Common myeloid progenitor, CD34-positive (primary cell): ENCODE results near the gene ADARB2.
"Not testable (repeated sequence)": the region's sequence is repeated elsewhere in the genome, so short reads cannot be mapped to it uniquely, and the experiment has no call there.

Source experiments
- CTCF ChIA-PET: fragments of 350-600 bp; sonication (Branson Sonifier 250); formaldehyde crosslinking; loops from one replicate; lab custom pipeline; 2021; ENCODE audit warnings: antibody characterized with exemption; lab: Charles Lee
- POLR2A ChIA-PET: fragments of 350-600 bp; sonication (Branson Sonifier 250); formaldehyde crosslinking; loops from one replicate; lab custom pipeline; 2021; ENCODE audit warnings: antibody characterized with exemption; lab: Charles Lee
- DNase-seq, 3 donors: peaks; one replicate each; pipeline versions ENCODE4 v3.0.0 to v3.0.0-alpha.2; 2013
- H3K27ac ChIP-seq, 2 experiments: 1 replicate in 1 of 2; 2 replicates in 1 of 2; pipeline ENCODE4 v1.7.0; 2013; ENCODE audit warnings: inconsistent platforms in 2 of 2, low read length in 2 of 2, mild to moderate bottlenecking in 2 of 2, low read depth in 1 of 2, moderate library complexity in 1 of 2; ENCODE audit not compliant: severe bottlenecking in 2 of 2, insufficient read depth in 1 of 2, poor library complexity in 1 of 2
- H3K27me3 ChIP-seq, 5 experiments: replicated peaks in 2 of 5; 1 replicate in 3 of 5; 2 replicates in 2 of 5; pipeline versions ENCODE4 v1.6.1 to v1.7.0; 2013; ENCODE audit warnings: low read length in 4 of 5, mild to moderate bottlenecking in 2 of 5, moderate library complexity in 2 of 5, inconsistent platforms in 1 of 5; ENCODE audit not compliant: insufficient read depth in 5 of 5, control insufficient read depth in 4 of 5
- H3K36me3 ChIP-seq, 4 experiments: 1 replicate in 2 of 4; 2 replicates in 2 of 4; pipeline versions ENCODE4 v1.6.1 to v1.7.0; 2013; ENCODE audit warnings: low read length in 3 of 4, control low read depth in 1 of 4, mild to moderate bottlenecking in 1 of 4; ENCODE audit not compliant: control insufficient read depth in 4 of 4, insufficient read depth in 4 of 4
- H3K4me1 ChIP-seq, 4 experiments: 1 replicate in 3 of 4; 2 replicates in 1 of 4; pipeline versions ENCODE4 v1.6.1 to v1.7.1; 2013; ENCODE audit warnings: low read length in 3 of 4, mild to moderate bottlenecking in 3 of 4, control low read depth in 1 of 4, inconsistent platforms in 1 of 4, moderate library complexity in 1 of 4; ENCODE audit not compliant: control insufficient read depth in 4 of 4, insufficient read depth in 4 of 4; ENCODE audit errors: control extremely low read depth in 1 of 4
- H3K4me3 ChIP-seq, 7 experiments: 1 replicate in 4 of 7; 2 replicates in 3 of 7; pipeline versions ENCODE4 v1.5.1 to v1.7.0; 2013; ENCODE audit warnings: mild to moderate bottlenecking in 7 of 7, low read length in 6 of 7, moderate library complexity in 6 of 7, inconsistent platforms in 2 of 7, low read depth in 2 of 7, control low read depth in 1 of 7; ENCODE audit not compliant: insufficient read depth in 4 of 7, control insufficient read depth in 1 of 7; ENCODE audit errors: extremely low read depth in 1 of 7
- H3K9me3 ChIP-seq, 5 experiments: 1 replicate in 4 of 5; 2 replicates in 1 of 5; pipeline versions ENCODE4 v1.6.1 to v1.7.1; 2013; ENCODE audit warnings: low read length in 4 of 5, mild to moderate bottlenecking in 2 of 5, inconsistent platforms in 1 of 5, low read depth in 1 of 5, moderate library complexity in 1 of 5; ENCODE audit not compliant: control insufficient read depth in 4 of 5, insufficient read depth in 2 of 5; ENCODE audit errors: control extremely low read depth in 1 of 5
- WGBS: methylation state at CpG from one replicate; pipeline ENCODE4 v1.1.5; 2013; ENCODE audit not compliant: insufficient coverage; 5-methylcytosine and 5-hydroxymethylcytosine counted together

ADARB2 gene

DNA sequence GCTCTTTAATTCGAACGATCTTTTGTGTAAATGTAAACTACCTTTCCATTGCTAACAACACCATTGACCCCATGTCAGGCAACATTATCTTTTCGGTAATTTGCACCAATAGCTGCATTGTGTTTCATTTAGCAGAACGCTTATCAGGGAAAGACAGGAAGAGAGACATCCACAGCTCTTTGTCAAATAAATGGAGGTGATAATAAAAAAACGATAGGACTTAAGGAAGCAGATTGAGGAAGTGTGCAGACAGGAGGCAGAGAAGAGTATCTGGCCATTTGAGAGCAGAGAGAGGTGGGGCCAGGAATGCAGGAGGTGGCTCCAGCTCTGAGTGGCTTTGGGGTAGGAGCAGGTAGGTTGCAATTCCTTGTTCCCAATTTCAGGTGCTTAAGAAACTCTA, 37.5 kb upstream of the ADARB2 start:
- Histone ChIP-seq H3K4me3 (no peak overlapping the region), H3K36me3 (no peaks in the 10 kb centered on the region), H3K9me3 (no peaks in the 10 kb centered on the region), H3K27me3 (peaks cover 0 to 2% (median 0%) of the 10 kb centered on the region in 5 experiments), H3K4me1 (no peaks in the 10 kb centered on the region), H3K27ac (no peak overlapping the region)
- CTCF ChIA-PET: no interaction called here
- WGBS: 63% methylated on average over 4 of the region's 5 CpGs
- POLR2A ChIA-PET: no interaction called here
- no peak for DNase-seq

DNA sequence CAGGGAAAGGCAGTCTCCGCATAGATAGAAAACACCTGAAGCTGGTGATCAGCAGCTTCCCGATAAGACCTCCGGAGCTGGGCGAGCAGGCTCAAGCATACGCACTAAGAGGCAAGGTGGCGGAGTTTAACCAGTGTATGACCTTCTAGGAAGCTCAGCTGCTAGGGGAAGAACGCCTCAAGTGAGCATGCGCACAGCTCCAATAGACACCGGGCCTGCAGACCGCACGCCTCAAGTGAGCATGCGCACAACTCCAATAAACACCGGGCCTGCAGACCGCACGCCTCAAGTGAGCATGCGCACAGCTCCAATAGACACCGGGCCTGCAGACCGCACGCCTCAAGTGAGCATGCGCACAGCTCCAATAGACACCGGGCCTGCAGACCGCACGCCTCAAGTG, 35.9 kb upstream of the ADARB2 start:
- 81% methylated on average over 19 of the region's 23 CpGs for WGBS
- H3K27me3 ChIP-seq, H3K36me3 ChIP-seq, CTCF ChIA-PET, H3K4me3 ChIP-seq, DNase-seq, H3K27ac ChIP-seq, H3K9me3 ChIP-seq, H3K4me1 ChIP-seq, POLR2A ChIA-PET: not testable (repeated sequence)

DNA sequence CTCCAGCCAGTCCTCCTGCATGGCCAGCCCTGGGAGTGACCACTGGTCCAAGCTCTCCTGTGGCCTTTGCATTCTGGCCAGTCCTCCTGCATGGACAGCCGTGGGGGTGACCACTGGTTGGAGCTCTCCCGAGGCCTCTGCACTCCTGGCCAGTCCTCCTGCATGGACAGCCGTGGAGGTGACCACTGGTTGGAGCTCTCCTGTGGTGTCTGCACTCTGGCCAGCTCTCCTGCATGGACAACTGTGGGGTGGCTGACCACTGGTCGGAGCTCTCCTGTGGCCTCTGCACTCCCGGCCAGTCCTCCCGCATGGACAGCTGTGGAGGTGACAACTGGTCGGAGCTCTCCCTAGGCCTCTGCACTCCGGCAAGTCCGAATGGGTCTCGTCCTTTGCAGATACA, 28.7 kb upstream of the ADARB2 start:
- H3K27ac ChIP-seq: no peak overlapping the region
- no peaks in the 10 kb centered on the region for H3K9me3 ChIP-seq
- WGBS: 88% methylated on average over 8 of the region's 10 CpGs
- no peaks in the 10 kb centered on the region for H3K4me1 ChIP-seq
- H3K27me3 ChIP-seq: no peaks in the 10 kb centered on the region
- no peak for DNase-seq
- no peak overlapping the region for H3K4me3 ChIP-seq
- H3K36me3 ChIP-seq: no peaks in the 10 kb centered on the region
- POLR2A ChIA-PET: no interaction called here
- CTCF ChIA-PET: no interaction called here

DNA sequence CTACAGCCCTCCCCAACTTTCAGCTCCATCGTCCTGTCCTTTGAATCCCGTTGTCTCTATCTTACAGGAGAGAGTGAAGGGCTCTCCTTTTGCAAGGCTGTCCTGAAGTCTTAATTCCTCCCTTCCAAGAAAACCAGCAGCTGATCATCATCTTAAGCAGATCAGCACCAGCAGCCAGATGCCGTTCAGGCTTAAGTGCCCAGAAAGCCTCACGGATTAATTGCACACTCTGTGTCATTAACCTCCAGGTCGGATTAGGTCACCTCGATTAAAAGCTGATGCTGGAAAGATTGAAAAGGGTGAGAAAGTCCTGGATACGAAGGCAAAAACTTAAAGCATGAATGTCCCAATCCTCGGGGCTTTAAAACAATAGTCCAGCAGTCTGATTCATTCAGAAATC, 24.8 kb upstream of the ADARB2 start:
- Histone ChIP-seq H3K27ac (no peak overlapping the region), H3K27me3 (no peaks in the 10 kb centered on the region), H3K9me3 (peaks cover 2 to 13% (median 3%) of the 10 kb centered on the region in 5 experiments), H3K36me3 (no peaks in the 10 kb centered on the region), H3K4me1 (no peaks in the 10 kb centered on the region), H3K4me3 (no peak overlapping the region)
- no peak for DNase-seq
- ChIA-PET CTCF (interaction anchor here (1.4 kb wide), 1 partner anchor 16 kb away, joined by 4 read pairs; no protein-coding TSS in a partner anchor), POLR2A (no interaction called here)
- 97% methylated on average over 6 of the region's 8 CpGs for WGBS

DNA sequence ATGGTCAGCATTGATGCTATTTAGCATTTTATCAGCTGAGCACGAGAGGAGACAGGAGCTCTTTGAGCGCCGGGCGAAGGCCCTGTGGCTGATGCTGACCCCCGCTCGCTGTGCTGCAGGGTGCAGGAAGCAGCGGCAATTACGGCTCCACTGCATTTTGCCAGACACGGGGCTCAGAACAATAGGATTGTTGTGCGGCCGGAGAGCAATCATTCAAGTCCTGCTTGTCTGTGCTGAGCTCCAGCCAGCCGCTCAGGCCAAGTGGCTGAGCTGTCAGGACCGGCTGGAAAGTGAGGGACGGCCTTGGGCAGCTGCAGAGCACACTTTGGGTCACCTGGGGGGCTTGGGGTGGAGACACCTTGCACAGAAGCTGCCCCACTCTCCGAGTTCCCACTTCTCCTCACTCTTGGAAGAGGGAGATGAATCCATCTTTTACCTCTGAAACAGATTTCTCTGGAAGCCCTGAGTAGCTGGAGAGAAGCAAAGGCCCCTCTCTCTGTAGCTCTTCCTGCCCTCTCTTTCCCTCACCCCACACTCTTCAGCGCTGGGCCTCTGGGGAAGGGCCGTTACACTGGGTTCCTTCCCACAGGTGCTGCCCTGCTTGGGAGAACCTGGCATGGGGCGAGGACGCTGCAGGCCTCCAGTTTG, 17.3 kb upstream of the ADARB2 start:
- ChIA-PET CTCF (interaction anchor here (1.1 to 1.7 kb wide), 2 partner anchors 25 to 528 kb away, joined by 3 to 4 read pairs; no protein-coding TSS in a partner anchor), POLR2A (no interaction called here)
- Histone ChIP-seq H3K27ac (no peak overlapping the region), H3K4me3 (no peak overlapping the region), H3K4me1 (no peaks in the 10 kb centered on the region), H3K9me3 (peaks cover 3 to 20% (median 8%) of the 10 kb centered on the region in 5 experiments), H3K27me3 (peaks cover 0 to 11% (median 0%) of the 10 kb centered on the region in 5 experiments), H3K36me3 (no peaks in the 10 kb centered on the region)
- WGBS: 69% methylated on average over 17 of the region's 19 CpGs
- no peak for DNase-seq

DNA sequence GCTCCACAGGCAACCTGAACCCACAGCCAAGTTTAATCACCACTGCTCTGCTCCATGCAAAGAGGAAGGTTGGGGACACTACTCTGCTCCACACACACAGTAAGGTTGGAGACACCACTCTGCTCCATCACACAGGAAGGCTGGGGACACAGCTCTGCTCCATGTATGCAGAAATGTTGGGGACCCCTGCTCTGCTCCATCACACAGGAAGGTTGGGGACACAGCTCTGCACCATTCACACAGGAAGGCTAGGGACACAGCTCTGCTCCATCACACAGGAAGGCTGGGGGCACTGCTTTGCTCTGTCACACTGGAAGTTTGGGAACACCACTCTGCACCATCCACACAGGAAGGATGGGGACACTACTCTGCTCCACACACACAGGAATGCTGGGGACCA, 14.8 kb upstream of the ADARB2 start:
- Histone ChIP-seq H3K27me3 (peaks cover 0 to 11% (median 2%) of the 10 kb centered on the region in 5 experiments), H3K9me3 (peaks cover 0 to 24% (median 7%) of the 10 kb centered on the region in 5 experiments), H3K36me3 (no peaks in the 10 kb centered on the region), H3K4me1 (no peaks in the 10 kb centered on the region), H3K4me3 (no peak overlapping the region), H3K27ac (no peak overlapping the region)
- DNase-seq: no peak
- ChIA-PET CTCF (interaction anchor here (0.9 to 1.5 kb wide), 2 partner anchors 36 to 331 kb away, joined by 3 read pairs; no protein-coding TSS in a partner anchor), POLR2A (interaction anchor here (0.7 kb wide), 1 partner anchor 186 kb away, joined by 3 read pairs; no protein-coding TSS in a partner anchor)

DNA sequence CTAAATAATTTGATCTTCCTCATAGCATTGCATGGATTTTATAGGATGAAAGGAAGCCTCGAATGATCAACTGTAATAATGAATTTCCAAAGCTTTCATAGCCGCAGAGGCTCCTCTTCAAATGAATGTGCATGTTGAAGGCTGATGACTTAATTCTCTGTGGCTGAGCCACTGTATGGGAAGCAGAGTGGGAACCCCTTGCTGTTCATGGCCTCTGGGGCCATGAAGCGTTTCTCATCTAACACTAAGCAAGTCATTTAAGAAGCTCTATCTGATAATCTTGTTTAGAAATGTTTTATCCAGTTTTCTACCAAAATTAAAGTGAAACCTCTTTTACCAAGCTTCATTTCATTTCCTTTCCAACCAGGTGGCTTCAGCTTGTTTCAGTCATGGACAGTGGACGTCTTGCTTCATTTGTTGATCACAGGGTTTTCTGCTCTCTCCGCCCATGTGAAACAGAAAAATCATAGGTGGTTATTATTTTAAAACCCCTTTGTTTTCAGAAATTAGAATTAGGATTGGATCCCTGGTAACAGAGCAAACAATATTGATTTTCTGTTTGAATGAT, 10.3 kb upstream of the ADARB2 start:
- POLR2A ChIA-PET: no interaction called here
- CTCF ChIA-PET: interaction anchor here (0.7 to 1.1 kb wide), 2 partner anchors 10 to 31 kb away, joined by 3 to 4 read pairs; no protein-coding TSS in a partner anchor
- no peak for DNase-seq

More for the DNA sequence above, 10.3 kb upstream of the ADARB2 start:
- H3K4me3 ChIP-seq: no peak overlapping the region
- H3K9me3 ChIP-seq: peaks cover 0 to 24% (median 7%) of the 10 kb centered on the region in 5 experiments
- 100% methylated on average over 1 of the region's 5 CpGs for WGBS
- H3K36me3 ChIP-seq: no peaks in the 10 kb centered on the region
- H3K27me3 ChIP-seq: peaks cover 0 to 21% (median 2%) of the 10 kb centered on the region in 5 experiments
- H3K4me1 ChIP-seq: no peaks in the 10 kb centered on the region
- H3K27ac ChIP-seq: no peak overlapping the region
